ENCODE data around the gene ARHGEF1.
A peak's percentile ranks its signal among the peaks of the same experiment; 100 is the strongest.

Gene ARHGEF1

DNA sequence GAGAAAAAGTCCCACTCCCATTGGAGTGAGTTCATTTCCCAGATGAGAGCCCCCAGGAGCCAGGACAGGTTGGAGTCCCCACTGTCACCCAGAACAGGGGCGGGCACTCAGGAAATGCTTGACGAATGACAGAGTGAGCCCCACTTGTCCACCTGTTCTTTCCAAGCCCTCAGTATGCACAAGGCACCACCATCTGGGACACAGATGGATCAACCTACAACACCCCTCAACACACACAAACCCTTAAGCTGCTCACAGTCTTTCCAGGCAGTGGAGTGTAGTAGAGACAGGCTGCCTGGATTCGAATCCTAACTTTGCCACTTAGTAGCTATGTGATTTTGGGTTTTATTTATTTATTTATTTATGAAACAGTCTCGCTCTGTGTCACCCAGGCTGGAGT, 8.0 kb downstream of the ARHGEF1 start:
- CTCF ChIA-PET = interaction anchor here (1.3 kb wide), 1 partner anchor 9 kb away, joined by 4 read pairs; no protein-coding TSS in a partner anchor
- Histone ChIP-seq H3K36me3 (ENCODE audit: control insufficient read depth in 2 of 2, insufficient read depth in 1 of 2, low read length in 2 of 2) (peaks cover 20 to 39% of the 10 kb centered on the region in 2 experiments), H3K9me3 (ENCODE audit: control insufficient read depth, insufficient read depth, low read depth, low read length) (no peaks in the 10 kb centered on the region), H3K4me3 (ENCODE audit: low read depth, low read length) (no peak overlapping the region), H3K27ac (ENCODE audit: extremely low read depth, low read depth, low read length) (no peak overlapping the region), H3K4me1 (ENCODE audit: control insufficient read depth, insufficient read depth, low read length) (peaks cover 2% of the 10 kb centered on the region; the same call in 1 of the 2 replicates)
- POLR2A ChIA-PET = interaction anchor here (0.6 to 1.5 kb wide), 3 partner anchors 21 to 71 kb away, joined by 4 to 5 read pairs (median 4); partner anchors contain the start of gene RABAC1
- TF ChIP-seq YY2 (tag by site-specific recombination; IDR thresholded peaks at IDR 0.05) (no peak), ZNF629 (tag by site-specific recombination; IDR thresholded peaks at IDR 0.05) (no peak), ZNF155 (tag by site-specific recombination; IDR thresholded peaks at IDR 0.05) (no peak), ZIC2 (tag by site-specific recombination; IDR thresholded peaks at IDR 0.05) (no peak)
- TF ChIP-seq, protein P1, sequence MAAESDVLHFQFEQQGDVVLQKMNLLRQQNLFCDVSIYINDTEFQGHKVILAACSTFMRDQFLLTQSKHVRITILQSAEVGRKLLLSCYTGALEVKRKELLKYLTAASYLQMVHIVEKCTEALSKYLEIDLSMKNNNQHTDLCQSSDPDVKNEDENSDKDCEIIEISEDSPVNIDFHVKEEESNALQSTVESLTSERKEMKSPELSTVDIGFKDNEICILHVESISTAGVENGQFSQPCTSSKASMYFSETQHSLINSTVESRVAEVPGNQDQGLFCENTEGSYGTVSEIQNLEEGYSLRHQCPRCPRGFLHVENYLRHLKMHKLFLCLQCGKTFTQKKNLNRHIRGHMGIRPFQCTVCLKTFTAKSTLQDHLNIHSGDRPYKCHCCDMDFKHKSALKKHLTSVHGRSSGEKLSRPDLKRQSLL (tag by site-specific recombination; IDR thresholded peaks at IDR 0.05) = no peak
- TF ChIP-seq, protein P2, sequence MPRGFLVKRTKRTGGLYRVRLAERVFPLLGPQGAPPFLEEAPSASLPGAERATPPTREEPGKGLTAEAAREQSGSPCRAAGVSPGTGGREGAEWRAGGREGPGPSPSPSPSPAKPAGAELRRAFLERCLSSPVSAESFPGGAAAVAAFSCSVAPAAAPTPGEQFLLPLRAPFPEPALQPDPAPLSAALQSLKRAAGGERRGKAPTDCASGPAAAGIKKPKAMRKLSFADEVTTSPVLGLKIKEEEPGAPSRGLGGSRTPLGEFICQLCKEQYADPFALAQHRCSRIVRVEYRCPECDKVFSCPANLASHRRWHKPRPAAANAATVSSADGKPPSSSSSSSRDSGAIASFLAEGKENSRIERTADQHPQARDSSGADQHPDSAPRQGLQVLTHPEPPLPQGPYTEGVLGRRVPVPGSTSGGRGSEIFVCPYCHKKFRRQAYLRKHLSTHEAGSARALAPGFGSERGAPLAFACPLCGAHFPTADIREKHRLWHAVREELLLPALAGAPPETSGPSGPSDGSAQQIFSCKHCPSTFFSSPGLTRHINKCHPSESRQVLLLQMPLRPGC (tag by site-specific recombination; IDR thresholded peaks at IDR 0.05) = no peak

DNA sequence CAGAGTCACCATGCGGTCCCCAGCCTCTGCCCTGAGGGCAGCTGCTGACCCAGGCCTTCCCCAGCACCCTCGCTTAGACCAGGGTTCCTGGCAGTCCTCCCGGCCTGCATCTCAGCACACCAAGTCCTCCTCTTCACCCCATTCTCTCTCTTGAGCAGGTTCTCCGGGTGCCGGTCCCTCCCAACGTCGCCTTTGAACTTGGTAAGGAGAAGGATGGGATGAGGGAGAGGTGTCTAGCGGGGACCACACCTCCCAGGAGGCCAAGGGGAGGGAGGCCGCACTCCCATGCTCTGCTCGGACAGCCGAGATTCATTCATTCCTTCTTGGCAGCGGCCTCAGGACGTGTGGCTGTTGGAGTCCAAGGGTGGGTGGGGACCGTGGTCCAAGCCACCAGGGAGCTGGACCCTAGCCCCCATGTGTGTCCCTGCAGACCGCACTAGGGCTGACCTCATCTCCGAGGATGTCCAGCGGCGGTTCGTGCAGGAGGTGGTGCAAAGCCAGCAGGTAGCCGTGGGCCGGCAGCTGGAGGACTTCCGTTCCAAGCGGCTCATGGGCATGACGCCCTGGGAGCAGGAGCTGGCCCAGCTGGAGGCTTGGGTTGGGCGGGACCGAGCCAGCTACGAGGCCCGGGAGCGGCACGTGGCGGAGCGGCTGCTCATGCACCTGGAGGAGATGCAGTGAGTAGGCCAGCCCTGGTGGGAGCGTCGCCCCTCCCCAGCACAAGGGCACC, 9.4 kb downstream of the ARHGEF1 start:
- Histone ChIP-seq H3K4me1 (ENCODE audit: control insufficient read depth, insufficient read depth, low read length) (no peaks in the 10 kb centered on the region), H3K9me3 (ENCODE audit: control insufficient read depth, insufficient read depth, low read depth, low read length) (no peaks in the 10 kb centered on the region), H3K36me3 (ENCODE audit: control insufficient read depth in 2 of 2, insufficient read depth in 1 of 2, low read length in 2 of 2) (peaks cover 22 to 42% of the 10 kb centered on the region in 2 experiments), H3K27ac (ENCODE audit: extremely low read depth, low read depth, low read length) (no peak overlapping the region), H3K4me3 (ENCODE audit: low read depth, low read length) (no peak overlapping the region)
- TF ChIP-seq, protein P3, sequence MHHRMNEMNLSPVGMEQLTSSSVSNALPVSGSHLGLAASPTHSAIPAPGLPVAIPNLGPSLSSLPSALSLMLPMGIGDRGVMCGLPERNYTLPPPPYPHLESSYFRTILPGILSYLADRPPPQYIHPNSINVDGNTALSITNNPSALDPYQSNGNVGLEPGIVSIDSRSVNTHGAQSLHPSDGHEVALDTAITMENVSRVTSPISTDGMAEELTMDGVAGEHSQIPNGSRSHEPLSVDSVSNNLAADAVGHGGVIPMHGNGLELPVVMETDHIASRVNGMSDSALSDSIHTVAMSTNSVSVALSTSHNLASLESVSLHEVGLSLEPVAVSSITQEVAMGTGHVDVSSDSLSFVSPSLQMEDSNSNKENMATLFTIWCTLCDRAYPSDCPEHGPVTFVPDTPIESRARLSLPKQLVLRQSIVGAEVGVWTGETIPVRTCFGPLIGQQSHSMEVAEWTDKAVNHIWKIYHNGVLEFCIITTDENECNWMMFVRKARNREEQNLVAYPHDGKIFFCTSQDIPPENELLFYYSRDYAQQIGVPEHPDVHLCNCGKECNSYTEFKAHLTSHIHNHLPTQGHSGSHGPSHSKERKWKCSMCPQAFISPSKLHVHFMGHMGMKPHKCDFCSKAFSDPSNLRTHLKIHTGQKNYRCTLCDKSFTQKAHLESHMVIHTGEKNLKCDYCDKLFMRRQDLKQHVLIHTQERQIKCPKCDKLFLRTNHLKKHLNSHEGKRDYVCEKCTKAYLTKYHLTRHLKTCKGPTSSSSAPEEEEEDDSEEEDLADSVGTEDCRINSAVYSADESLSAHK (tag by site-specific recombination; IDR thresholded peaks at IDR 0.05) = no peak
- TF ChIP-seq ZNF600 (tag by site-specific recombination; IDR thresholded peaks at IDR 0.05) = peak; percentile 75; the same call in 1 of the 2 replicates
- POLR2A ChIA-PET = interaction anchor here (1.5 kb wide), 1 partner anchor 20 kb away, joined by 4 read pairs; no protein-coding TSS in a partner anchor
- CTCF ChIA-PET = interaction anchor here (0.8 kb wide), 1 partner anchor 19 kb away, joined by 3 read pairs; no protein-coding TSS in a partner anchor

DNA sequence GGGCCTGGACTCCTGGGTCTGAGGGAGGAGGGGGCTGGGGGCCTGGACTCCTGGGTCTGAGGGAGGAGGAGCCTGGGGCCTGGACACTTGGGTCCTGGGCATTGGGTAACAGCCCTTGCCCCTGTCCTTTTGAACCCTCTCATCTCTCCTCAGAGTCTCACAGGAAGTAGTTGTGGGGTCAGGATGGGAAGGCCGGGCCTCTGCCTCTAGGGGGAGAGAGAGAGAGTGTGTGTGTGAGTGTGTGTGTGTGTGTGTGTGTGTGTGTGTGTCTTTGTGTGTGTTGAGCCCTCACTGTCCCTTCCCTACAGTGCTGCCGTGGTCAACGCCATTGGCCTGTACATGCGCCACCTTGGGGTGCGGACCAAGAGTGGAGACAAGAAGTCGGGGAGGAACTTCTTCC, 10.9 kb downstream of the ARHGEF1 start:
- H3K36me3 ChIP-seq (ENCODE audit: control insufficient read depth in 2 of 2, insufficient read depth in 1 of 2, low read length in 2 of 2) = peaks cover 28 to 50% of the 10 kb centered on the region in 2 experiments
- H3K9me3 ChIP-seq (ENCODE audit: control insufficient read depth, insufficient read depth, low read depth, low read length) = no peaks in the 10 kb centered on the region
- H3K27ac ChIP-seq (ENCODE audit: extremely low read depth, low read depth, low read length) = 0 out of 2 replicates have a peak overlapping the region, but pooled peaks have one; percentile 24
- no peaks in the 10 kb centered on the region for H3K4me1 ChIP-seq (ENCODE audit: control insufficient read depth, insufficient read depth, low read length)
- ChIA-PET POLR2A (no interaction called here), CTCF (no interaction called here)
- H3K4me3 ChIP-seq (ENCODE audit: low read depth, low read length) = no peak overlapping the region
- TF ChIP-seq ZNF596 (tag by site-specific recombination; IDR thresholded peaks at IDR 0.05) (no peak), KLF7 (tag by site-specific recombination; IDR thresholded peaks at IDR 0.05; ENCODE audit: borderline replicate concordance) (peak; percentile 64; the same call in 1 of the 2 replicates), ZNF324 (tag by site-specific recombination; IDR thresholded peaks at IDR 0.05) (0 out of 2 replicates have a peak, but pooled peaks have one; percentile 38), PRDM1 (tag by site-specific recombination; IDR thresholded peaks at IDR 0.05) (peak; percentile 72), ZNF133 (tag by site-specific recombination; IDR thresholded peaks at IDR 0.05) (no peak), GLI4 (tag by site-specific recombination; IDR thresholded peaks at IDR 0.05) (0 out of 2 replicates have a peak, but pooled peaks have one; percentile 34)
- TF ChIP-seq, protein P4, sequence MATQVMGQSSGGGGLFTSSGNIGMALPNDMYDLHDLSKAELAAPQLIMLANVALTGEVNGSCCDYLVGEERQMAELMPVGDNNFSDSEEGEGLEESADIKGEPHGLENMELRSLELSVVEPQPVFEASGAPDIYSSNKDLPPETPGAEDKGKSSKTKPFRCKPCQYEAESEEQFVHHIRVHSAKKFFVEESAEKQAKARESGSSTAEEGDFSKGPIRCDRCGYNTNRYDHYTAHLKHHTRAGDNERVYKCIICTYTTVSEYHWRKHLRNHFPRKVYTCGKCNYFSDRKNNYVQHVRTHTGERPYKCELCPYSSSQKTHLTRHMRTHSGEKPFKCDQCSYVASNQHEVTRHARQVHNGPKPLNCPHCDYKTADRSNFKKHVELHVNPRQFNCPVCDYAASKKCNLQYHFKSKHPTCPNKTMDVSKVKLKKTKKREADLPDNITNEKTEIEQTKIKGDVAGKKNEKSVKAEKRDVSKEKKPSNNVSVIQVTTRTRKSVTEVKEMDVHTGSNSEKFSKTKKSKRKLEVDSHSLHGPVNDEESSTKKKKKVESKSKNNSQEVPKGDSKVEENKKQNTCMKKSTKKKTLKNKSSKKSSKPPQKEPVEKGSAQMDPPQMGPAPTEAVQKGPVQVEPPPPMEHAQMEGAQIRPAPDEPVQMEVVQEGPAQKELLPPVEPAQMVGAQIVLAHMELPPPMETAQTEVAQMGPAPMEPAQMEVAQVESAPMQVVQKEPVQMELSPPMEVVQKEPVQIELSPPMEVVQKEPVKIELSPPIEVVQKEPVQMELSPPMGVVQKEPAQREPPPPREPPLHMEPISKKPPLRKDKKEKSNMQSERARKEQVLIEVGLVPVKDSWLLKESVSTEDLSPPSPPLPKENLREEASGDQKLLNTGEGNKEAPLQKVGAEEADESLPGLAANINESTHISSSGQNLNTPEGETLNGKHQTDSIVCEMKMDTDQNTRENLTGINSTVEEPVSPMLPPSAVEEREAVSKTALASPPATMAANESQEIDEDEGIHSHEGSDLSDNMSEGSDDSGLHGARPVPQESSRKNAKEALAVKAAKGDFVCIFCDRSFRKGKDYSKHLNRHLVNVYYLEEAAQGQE (tag by site-specific recombination; IDR thresholded peaks at IDR 0.05) = 0 out of 2 replicates have a peak, but pooled peaks have one; percentile 23
- TF ChIP-seq, protein P5, sequence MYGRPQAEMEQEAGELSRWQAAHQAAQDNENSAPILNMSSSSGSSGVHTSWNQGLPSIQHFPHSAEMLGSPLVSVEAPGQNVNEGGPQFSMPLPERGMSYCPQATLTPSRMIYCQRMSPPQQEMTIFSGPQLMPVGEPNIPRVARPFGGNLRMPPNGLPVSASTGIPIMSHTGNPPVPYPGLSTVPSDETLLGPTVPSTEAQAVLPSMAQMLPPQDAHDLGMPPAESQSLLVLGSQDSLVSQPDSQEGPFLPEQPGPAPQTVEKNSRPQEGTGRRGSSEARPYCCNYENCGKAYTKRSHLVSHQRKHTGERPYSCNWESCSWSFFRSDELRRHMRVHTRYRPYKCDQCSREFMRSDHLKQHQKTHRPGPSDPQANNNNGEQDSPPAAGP (tag by site-specific recombination; IDR thresholded peaks at IDR 0.05) = 0 out of 2 replicates have a peak, but pooled peaks have one; percentile 37
- TF ChIP-seq, protein P6, sequence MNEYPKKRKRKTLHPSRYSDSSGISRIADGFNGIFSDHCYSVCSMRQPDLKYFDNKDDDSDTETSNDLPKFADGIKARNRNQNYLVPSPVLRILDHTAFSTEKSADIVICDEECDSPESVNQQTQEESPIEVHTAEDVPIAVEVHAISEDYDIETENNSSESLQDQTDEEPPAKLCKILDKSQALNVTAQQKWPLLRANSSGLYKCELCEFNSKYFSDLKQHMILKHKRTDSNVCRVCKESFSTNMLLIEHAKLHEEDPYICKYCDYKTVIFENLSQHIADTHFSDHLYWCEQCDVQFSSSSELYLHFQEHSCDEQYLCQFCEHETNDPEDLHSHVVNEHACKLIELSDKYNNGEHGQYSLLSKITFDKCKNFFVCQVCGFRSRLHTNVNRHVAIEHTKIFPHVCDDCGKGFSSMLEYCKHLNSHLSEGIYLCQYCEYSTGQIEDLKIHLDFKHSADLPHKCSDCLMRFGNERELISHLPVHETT (tag by site-specific recombination; IDR thresholded peaks at IDR 0.05) = 0 out of 2 replicates have a peak, but pooled peaks have one; percentile 50
